ENCODE measurements around the gene RRAS.

The RRAS gene

GRCh38 chr19:49601482-49602038 lies 38.4 kb downstream of the RRAS start:
- H3K9me3 ChIP-seq, result no peaks in the 10 kb centered on the region
- H3K4me1 ChIP-seq (ENCODE audit: control insufficient read depth in 1 of 2, insufficient read depth in 1 of 2, low read depth in 1 of 2, low read length in 1 of 2), result no peaks in the 10 kb centered on the region
- peaks cover 91% of the 10 kb centered on the region for H3K36me3 ChIP-seq
- H3K4me3 ChIP-seq (ENCODE audit: low read depth in 1 of 2, low read length in 1 of 2), result no peak overlapping the region
- no peaks in the 10 kb centered on the region for H3K27me3 ChIP-seq
- TF ChIP-seq CTCF (IDR thresholded peaks at IDR 0.05), result no peak
- no peak overlapping the region for H3K27ac ChIP-seq

- no peaks in the 10 kb centered on the region for H3K4me1 ChIP-seq (ENCODE audit: control insufficient read depth in 1 of 2, insufficient read depth in 1 of 2, low read depth in 1 of 2, low read length in 1 of 2)
- no peaks in the 10 kb centered on the region for H3K27me3 ChIP-seq
- no peak overlapping the region for H3K27ac ChIP-seq
- no peak for TF ChIP-seq CTCF (IDR thresholded peaks at IDR 0.05)
- no peak overlapping the region for H3K4me3 ChIP-seq (ENCODE audit: low read depth in 1 of 2, low read length in 1 of 2)
- H3K9me3 ChIP-seq, result no peaks in the 10 kb centered on the region
- H3K36me3 ChIP-seq, result peaks cover 94% of the 10 kb centered on the region
Observed at GRCh38 chr19:49599378-49600295, 40.3 kb downstream of the RRAS start.

- Histone ChIP-seq H3K27ac (no peak overlapping the region), H3K36me3 (peaks cover 81% of the 10 kb centered on the region), H3K27me3 (no peaks in the 10 kb centered on the region), H3K4me3 (ENCODE audit: low read depth in 1 of 2, low read length in 1 of 2) (no peak overlapping the region), H3K9me3 (no peaks in the 10 kb centered on the region), H3K4me1 (ENCODE audit: control insufficient read depth in 1 of 2, insufficient read depth in 1 of 2, low read depth in 1 of 2, low read length in 1 of 2) (peaks cover 10 to 12% of the 10 kb centered on the region in 2 experiments)
- no peak for TF ChIP-seq CTCF (IDR thresholded peaks at IDR 0.05)
Observed at GRCh38 chr19:49597703-49597974, 42.3 kb downstream of the RRAS start.

- peaks cover 76% of the 10 kb centered on the region for H3K36me3 ChIP-seq
Observed at GRCh38 chr19:49596954-49597702, 42.8 kb downstream of the RRAS start.

GRCh38 chr19:49596407-49596806 lies 43.5 kb downstream of the RRAS start:
- peaks cover 69% of the 10 kb centered on the region for H3K36me3 ChIP-seq

More at GRCh38 chr19:49596954-49597702, 42.8 kb downstream of the RRAS start:
- no peak for TF ChIP-seq CTCF (IDR thresholded peaks at IDR 0.05)
- Histone ChIP-seq H3K27me3 (no peaks in the 10 kb centered on the region), H3K4me3 (ENCODE audit: low read depth in 1 of 2, low read length in 1 of 2) (no peak overlapping the region), H3K9me3 (no peaks in the 10 kb centered on the region), H3K4me1 (ENCODE audit: control insufficient read depth in 1 of 2, insufficient read depth in 1 of 2, low read depth in 1 of 2, low read length in 1 of 2) (peaks cover 15 to 17% of the 10 kb centered on the region in 2 experiments), H3K27ac (no peak overlapping the region)

More at GRCh38 chr19:49596407-49596806, 43.5 kb downstream of the RRAS start:
- Histone ChIP-seq H3K9me3 (no peaks in the 10 kb centered on the region), H3K4me1 (ENCODE audit: control insufficient read depth in 1 of 2, insufficient read depth in 1 of 2, low read depth in 1 of 2, low read length in 1 of 2) (peaks cover 20 to 22% of the 10 kb centered on the region in 2 experiments), H3K4me3 (ENCODE audit: low read depth in 1 of 2, low read length in 1 of 2) (no peak overlapping the region), H3K27ac (no peak overlapping the region), H3K27me3 (no peaks in the 10 kb centered on the region)
- no peak for TF ChIP-seq CTCF (IDR thresholded peaks at IDR 0.05)

All from neutrophil (primary cell).